Astrocyte of the spinal cord (primary cell): ENCODE data around the gene OXCT1.
"Not testable (repeated sequence)": the region's sequence is repeated elsewhere in the genome, so short reads cannot be mapped to it uniquely, and the experiment has no call there.

Source experiments
- DNase-seq: peaks from one replicate; pipeline ENCODE4 v3.0.0; 2011; ENCODE audit warnings: low read depth, low spot score
- H3K4me3 ChIP-seq: 2 replicates; pipeline ENCODE4 v1.5.1; 2011; ENCODE audit warnings: low read depth, mild to moderate bottlenecking, low read length, moderate library complexity
- CTCF ChIP-seq: IDR thresholded peaks from 2 replicates; pipeline ENCODE4 v1.5.1; 2012; ENCODE audit warnings: low read depth, mild to moderate bottlenecking, low read length, inconsistent platforms
- in situ Hi-C: cut with HindIII; loops from 2 replicates; pipeline ENCODE4 v1.10.0; 2017; ENCODE audit warnings: low sequenced_read_pairs

The OXCT1 gene

GRCh38 chr5:41754857-41755256 lies 115.4 kb downstream of the OXCT1 start:
- no peak for TF ChIP-seq CTCF
- H3K4me3 ChIP-seq, result no peak overlapping the region
- no peak for DNase-seq
- in situ Hi-C loops, result no loop called here

- in situ Hi-C loops, result no loop called here
- TF ChIP-seq CTCF, result no peak
- H3K4me3 ChIP-seq, result no peak overlapping the region
- DNase-seq, result no peak
These were observed 118.4 kb downstream of the OXCT1 start for GRCh38 chr5:41751867-41752266.

GRCh38 chr5:41748631-41749030 lies 121.6 kb downstream of the OXCT1 start:
- in situ Hi-C loops, result no loop called here

GRCh38 chr5:41747708-41748107 lies 122.5 kb downstream of the OXCT1 start:
- H3K4me3 ChIP-seq, result no peak overlapping the region
- no peak for DNase-seq
- no peak for TF ChIP-seq CTCF
- in situ Hi-C loops, result no loop called here

More at GRCh38 chr5:41748631-41749030, 121.6 kb downstream of the OXCT1 start:
- H3K4me3 ChIP-seq, result no peak overlapping the region
- no peak for TF ChIP-seq CTCF
- DNase-seq, result peak; percentile 67

GRCh38 chr5:41747301-41747700 lies 122.9 kb downstream of the OXCT1 start:
- TF ChIP-seq CTCF, result no peak
- no peak overlapping the region for H3K4me3 ChIP-seq
- in situ Hi-C loops, result no loop called here
- DNase-seq, result peak; percentile 71

GRCh38 chr5:41742608-41743007 lies 127.6 kb downstream of the OXCT1 start:
- H3K4me3 ChIP-seq, in situ Hi-C loops, DNase-seq: not testable (repeated sequence)

- no peak overlapping the region for H3K4me3 ChIP-seq
- no peak for TF ChIP-seq CTCF
- no peak for DNase-seq
- in situ Hi-C loops, result no loop called here
These were observed 131.4 kb downstream of the OXCT1 start for GRCh38 chr5:41738710-41739354.
